ENCODE results near the gene CYBA.
A peak's percentile ranks its signal among the peaks of the same experiment; 100 is the strongest.

CYBA gene

GRCh38 chr16:88650749-88651275 is at the start of gene CYBA:
Gene CYBA, minus strand, starts transcription at chr16:88651053. Its CDS starts 40 bp downstream, at chr16:88651013.
- DNase-seq (ENCODE audit: extremely low read depth, insufficient read length) = peak; percentile 89
- H3K36me3 ChIP-seq (ENCODE audit: control insufficient read depth, insufficient read depth, low read length) = peaks cover 33% of the 10 kb centered on the region
- no peak for TF ChIP-seq CTCF (IDR thresholded peaks at IDR 0.05; ENCODE audit: insufficient read depth, low read length, poor library complexity, severe bottlenecking)
- peak within 1 kb of the TSS; percentile 95 for H3K4me3 ChIP-seq (replicated peaks; ENCODE audit: low read depth, low read length)
- H3K27me3 ChIP-seq (replicated peaks; ENCODE audit: control insufficient read depth, insufficient read depth, low read length) = no peaks in the 10 kb centered on the region

GRCh38 chr16:88700322-88700635 is 49.4 kb upstream of the CYBA start:
- Histone ChIP-seq H3K27me3 (replicated peaks; ENCODE audit: control insufficient read depth, insufficient read depth, low read length) (no peaks in the 10 kb centered on the region), H3K4me3 (replicated peaks; ENCODE audit: low read depth, low read length) (peak overlapping the region; percentile 55), H3K36me3 (ENCODE audit: control insufficient read depth, insufficient read depth, low read length) (peaks cover 13% of the 10 kb centered on the region)
- DNase-seq (ENCODE audit: extremely low read depth, insufficient read length) = no peak
- no peak for TF ChIP-seq CTCF (IDR thresholded peaks at IDR 0.05; ENCODE audit: insufficient read depth, low read length, poor library complexity, severe bottlenecking)

- no peak for DNase-seq (ENCODE audit: extremely low read depth, insufficient read length)
- Histone ChIP-seq H3K27me3 (replicated peaks; ENCODE audit: control insufficient read depth, insufficient read depth, low read length) (no peaks in the 10 kb centered on the region), H3K4me3 (replicated peaks; ENCODE audit: low read depth, low read length) (no peak overlapping the region), H3K36me3 (ENCODE audit: control insufficient read depth, insufficient read depth, low read length) (peaks cover 13% of the 10 kb centered on the region)
- TF ChIP-seq CTCF (IDR thresholded peaks at IDR 0.05; ENCODE audit: insufficient read depth, low read length, poor library complexity, severe bottlenecking) = no peak
Measured at GRCh38 chr16:88699180-88699579, 48.3 kb upstream of the CYBA start.

GRCh38 chr16:88698646-88699045 is 47.8 kb upstream of the CYBA start:
- no peak for TF ChIP-seq CTCF (IDR thresholded peaks at IDR 0.05; ENCODE audit: insufficient read depth, low read length, poor library complexity, severe bottlenecking)
- no peak for DNase-seq (ENCODE audit: extremely low read depth, insufficient read length)
- Histone ChIP-seq H3K4me3 (replicated peaks; ENCODE audit: low read depth, low read length) (no peak overlapping the region), H3K27me3 (replicated peaks; ENCODE audit: control insufficient read depth, insufficient read depth, low read length) (no peaks in the 10 kb centered on the region), H3K36me3 (ENCODE audit: control insufficient read depth, insufficient read depth, low read length) (peaks cover 13% of the 10 kb centered on the region)

- TF ChIP-seq CTCF (IDR thresholded peaks at IDR 0.05; ENCODE audit: insufficient read depth, low read length, poor library complexity, severe bottlenecking) = peak; percentile 44
- no peak for DNase-seq (ENCODE audit: extremely low read depth, insufficient read length)
- no peaks in the 10 kb centered on the region for H3K27me3 ChIP-seq (replicated peaks; ENCODE audit: control insufficient read depth, insufficient read depth, low read length)
- H3K4me3 ChIP-seq (replicated peaks; ENCODE audit: low read depth, low read length) = no peak overlapping the region
- peaks cover 13% of the 10 kb centered on the region for H3K36me3 ChIP-seq (ENCODE audit: control insufficient read depth, insufficient read depth, low read length)
Measured at GRCh38 chr16:88697831-88698615, 47.2 kb upstream of the CYBA start.
